ENCODE measurements around the gene SYNJ2.

SYNJ2 gene

DNA sequence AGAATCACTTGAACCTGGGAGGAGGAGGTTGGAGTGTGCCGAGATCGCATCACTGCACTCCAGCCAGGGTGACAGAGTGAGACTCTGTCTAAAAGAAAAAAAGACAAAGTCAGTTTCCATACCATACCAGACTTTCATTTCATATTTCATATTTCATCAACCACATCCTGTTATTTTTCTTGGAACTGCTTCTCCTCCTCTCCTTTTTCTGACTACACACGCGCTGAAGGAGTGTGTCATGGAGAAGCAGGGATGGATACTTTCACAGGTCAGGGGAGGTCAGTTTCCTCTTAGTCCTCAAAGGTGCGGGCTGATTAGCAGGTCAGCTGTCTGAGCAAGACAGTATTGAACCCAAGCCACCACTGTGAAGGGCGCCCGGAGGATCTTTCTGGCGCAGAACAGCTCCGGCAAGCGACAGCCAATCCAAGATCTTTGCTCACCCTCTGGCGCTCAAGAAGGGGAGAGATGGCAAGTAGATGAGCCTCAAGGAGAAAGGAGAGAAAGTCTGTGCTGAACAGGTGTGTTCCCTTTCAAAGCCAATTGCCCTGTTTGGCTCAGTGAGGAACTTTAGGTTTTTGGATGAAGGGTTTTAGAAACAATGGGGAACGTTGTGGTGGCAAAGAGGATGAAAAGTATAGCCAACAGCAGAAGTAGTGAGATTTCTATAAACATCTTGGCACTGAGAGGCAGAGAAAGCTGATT is 18.9 kb upstream of the SYNJ2 start:
- Histone ChIP-seq H3K14ac (ENCODE audit: low read length) (no peak overlapping the region), H3K79me1 (ENCODE audit: low read depth, low read length) (no peaks in the 10 kb centered on the region), H2BK120ac (ENCODE audit: low read depth, low read length) (no peak overlapping the region), H2BK5ac (ENCODE audit: low read length) (no peak overlapping the region), H3K27me3 (ENCODE audit: control insufficient read depth in 3 of 3, insufficient read depth in 3 of 3, low read depth in 1 of 3, low read length in 3 of 3) (no peaks in the 10 kb centered on the region), H3K4me2 (ENCODE audit: insufficient read depth, low read length, poor library complexity, severe bottlenecking) (no peak overlapping the region), H2AK5ac (ENCODE audit: low read depth, low read length) (no peak overlapping the region), H3K18ac (ENCODE audit: low read length) (no peak overlapping the region), H3K9ac (ENCODE audit: low read depth, low read length, poor library complexity) (no peak overlapping the region), H3K4me1 (ENCODE audit: control insufficient read depth in 2 of 2, insufficient read depth in 1 of 2, low read depth in 1 of 2, low read length in 2 of 2) (no peaks in the 10 kb centered on the region), H3K9me3 (replicated peaks in 1 of 2; ENCODE audit: control insufficient read depth in 2 of 2, insufficient read depth in 1 of 2, low read depth in 1 of 2, low read length in 2 of 2) (peaks cover 2 to 9% of the 10 kb centered on the region in 2 donors), H3K23ac (ENCODE audit: low read depth, low read length, poor library complexity) (no peak overlapping the region), H3K4me3 (ENCODE audit: low read length in 2 of 2) (no peak overlapping the region), H3K27ac (replicated peaks; ENCODE audit: low read length) (no peak overlapping the region), H2BK12ac (ENCODE audit: low read length) (no peak overlapping the region), H3K4ac (ENCODE audit: low read length) (no peak overlapping the region), H4K8ac (ENCODE audit: low read depth, low read length) (no peak overlapping the region), H2AFZ (ENCODE audit: low read length) (no peak overlapping the region), H3K36me3 (replicated peaks in 1 of 2; ENCODE audit: control insufficient read depth in 2 of 2, insufficient read depth in 2 of 2, low read length in 2 of 2) (no peaks in the 10 kb centered on the region), H4K91ac (ENCODE audit: low read depth, low read length, poor library complexity) (no peak overlapping the region), H2BK15ac (ENCODE audit: low read length) (no peak overlapping the region)
- no CpG with 5 or more reads among the region's 12 CpGs for WGBS, 2 donors (ENCODE audit: extremely low coverage in 2 of 2, insufficient read length in 2 of 2, insufficient replicate concordance in 1 of 2)
- DNase-seq (ENCODE audit: low spot score) = no peak

DNA sequence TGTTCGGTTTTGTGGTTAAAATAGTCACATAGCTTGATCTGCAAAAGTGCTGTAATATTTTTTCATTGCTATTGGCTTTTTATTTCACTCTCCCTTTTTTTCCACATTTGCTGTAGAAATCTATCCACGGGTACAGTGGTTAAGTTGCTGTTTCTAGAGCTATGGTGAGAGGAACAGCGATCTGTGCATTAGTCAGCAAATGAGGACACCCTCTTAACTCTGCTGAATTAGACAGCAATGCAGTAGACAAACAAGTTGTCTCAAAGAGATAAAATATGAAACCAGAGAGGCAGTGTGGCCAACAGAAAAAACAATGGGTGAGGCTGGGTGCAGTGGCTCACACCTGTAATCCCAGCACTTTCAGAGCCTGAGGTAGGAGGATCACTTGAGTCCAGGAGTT is 17.6 kb upstream of the SYNJ2 start:
- no peak overlapping the region for H4K8ac ChIP-seq (ENCODE audit: low read depth, low read length)
- no peak overlapping the region for H2AK5ac ChIP-seq (ENCODE audit: low read depth, low read length)

DNA sequence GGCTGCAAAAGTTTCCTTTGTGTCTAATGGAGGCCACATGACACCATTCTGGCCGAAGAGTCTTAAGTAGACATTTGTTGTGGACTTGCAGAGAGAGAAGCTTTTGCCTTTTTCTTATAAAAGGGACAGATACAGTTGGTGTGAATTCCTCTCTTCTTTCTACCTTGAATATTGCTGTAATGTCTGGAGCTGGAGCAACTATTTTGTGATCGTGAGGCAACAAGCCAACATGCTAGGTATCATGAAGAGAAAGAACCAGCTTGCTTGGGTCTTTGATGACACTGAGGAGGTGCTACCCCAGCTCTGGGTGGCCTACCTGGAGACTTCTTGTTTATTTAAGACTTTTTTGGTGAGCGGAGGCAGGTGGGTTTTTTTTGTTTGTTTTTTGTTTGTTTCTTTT is 16.3 kb upstream of the SYNJ2 start:
- Histone ChIP-seq H3K27ac (replicated peaks; ENCODE audit: low read length) (no peak overlapping the region), H3K4ac (ENCODE audit: low read length) (no peak overlapping the region), H3K4me1 (ENCODE audit: control insufficient read depth in 2 of 2, insufficient read depth in 1 of 2, low read depth in 1 of 2, low read length in 2 of 2) (no peaks in the 10 kb centered on the region), H2BK15ac (ENCODE audit: low read length) (no peak overlapping the region), H2BK120ac (ENCODE audit: low read depth, low read length) (no peak overlapping the region), H3K27me3 (ENCODE audit: control insufficient read depth in 3 of 3, insufficient read depth in 3 of 3, low read depth in 1 of 3, low read length in 3 of 3) (no peaks in the 10 kb centered on the region), H2BK5ac (ENCODE audit: low read length) (no peak overlapping the region), H3K14ac (ENCODE audit: low read length) (no peak overlapping the region), H4K91ac (ENCODE audit: low read depth, low read length, poor library complexity) (no peak overlapping the region), H4K8ac (ENCODE audit: low read depth, low read length) (no peak overlapping the region), H2AK5ac (ENCODE audit: low read depth, low read length) (no peak overlapping the region), H3K9ac (ENCODE audit: low read depth, low read length, poor library complexity) (no peak overlapping the region), H2BK12ac (ENCODE audit: low read length) (no peak overlapping the region), H3K36me3 (replicated peaks in 1 of 2; ENCODE audit: control insufficient read depth in 2 of 2, insufficient read depth in 2 of 2, low read length in 2 of 2) (no peaks in the 10 kb centered on the region), H3K79me1 (ENCODE audit: low read depth, low read length) (no peaks in the 10 kb centered on the region), H3K18ac (ENCODE audit: low read length) (no peak overlapping the region), H3K4me2 (ENCODE audit: insufficient read depth, low read length, poor library complexity, severe bottlenecking) (no peak overlapping the region), H3K23ac (ENCODE audit: low read depth, low read length, poor library complexity) (no peak overlapping the region), H3K9me3 (replicated peaks in 1 of 2; ENCODE audit: control insufficient read depth in 2 of 2, insufficient read depth in 1 of 2, low read depth in 1 of 2, low read length in 2 of 2) (peaks cover 0 to 2% of the 10 kb centered on the region in 2 donors), H2AFZ (ENCODE audit: low read length) (no peak overlapping the region), H3K4me3 (ENCODE audit: low read length in 2 of 2) (no peak overlapping the region)
- no peak for DNase-seq (ENCODE audit: low spot score)
- no CpG with 5 or more reads among the region's 3 CpGs for WGBS, 2 donors (ENCODE audit: extremely low coverage in 2 of 2, insufficient read length in 2 of 2, insufficient replicate concordance in 1 of 2)

More for the DNA sequence above, 17.6 kb upstream of the SYNJ2 start:
- H3K4me2 ChIP-seq (ENCODE audit: insufficient read depth, low read length, poor library complexity, severe bottlenecking) = no peak overlapping the region
- H2BK12ac ChIP-seq (ENCODE audit: low read length) = no peak overlapping the region
- DNase-seq (ENCODE audit: low spot score) = no peak
- peaks cover 1 to 2% of the 10 kb centered on the region in 2 donors for H3K9me3 ChIP-seq (replicated peaks in 1 of 2; ENCODE audit: control insufficient read depth in 2 of 2, insufficient read depth in 1 of 2, low read depth in 1 of 2, low read length in 2 of 2)
- H2BK15ac ChIP-seq (ENCODE audit: low read length) = no peak overlapping the region
- H3K27me3 ChIP-seq (ENCODE audit: control insufficient read depth in 3 of 3, insufficient read depth in 3 of 3, low read depth in 1 of 3, low read length in 3 of 3) = no peaks in the 10 kb centered on the region
- H2AFZ ChIP-seq (ENCODE audit: low read length) = no peak overlapping the region
- no peak overlapping the region for H3K4me3 ChIP-seq (ENCODE audit: low read length in 2 of 2)
- no peak overlapping the region for H3K14ac ChIP-seq (ENCODE audit: low read length)
- H3K36me3 ChIP-seq (replicated peaks in 1 of 2; ENCODE audit: control insufficient read depth in 2 of 2, insufficient read depth in 2 of 2, low read length in 2 of 2) = no peaks in the 10 kb centered on the region
- no peak overlapping the region for H3K27ac ChIP-seq (replicated peaks; ENCODE audit: low read length)
- no peak overlapping the region for H4K91ac ChIP-seq (ENCODE audit: low read depth, low read length, poor library complexity)
- H3K79me1 ChIP-seq (ENCODE audit: low read depth, low read length) = no peaks in the 10 kb centered on the region
- no peaks in the 10 kb centered on the region for H3K4me1 ChIP-seq (ENCODE audit: control insufficient read depth in 2 of 2, insufficient read depth in 1 of 2, low read depth in 1 of 2, low read length in 2 of 2)
- WGBS, 2 donors (ENCODE audit: extremely low coverage in 2 of 2, insufficient read length in 2 of 2, insufficient replicate concordance in 1 of 2) = no CpG with 5 or more reads among the region's 3 CpGs
- no peak overlapping the region for H3K18ac ChIP-seq (ENCODE audit: low read length)
- no peak overlapping the region for H3K9ac ChIP-seq (ENCODE audit: low read depth, low read length, poor library complexity)
- H3K4ac ChIP-seq (ENCODE audit: low read length) = no peak overlapping the region
- H2BK120ac ChIP-seq (ENCODE audit: low read depth, low read length) = no peak overlapping the region
- H2BK5ac ChIP-seq (ENCODE audit: low read length) = no peak overlapping the region
- H3K23ac ChIP-seq (ENCODE audit: low read depth, low read length, poor library complexity) = no peak overlapping the region

- H3K4ac ChIP-seq (ENCODE audit: low read length) = no peak overlapping the region
- H3K4me2 ChIP-seq (ENCODE audit: insufficient read depth, low read length, poor library complexity, severe bottlenecking) = no peak overlapping the region
- no peak overlapping the region for H2BK120ac ChIP-seq (ENCODE audit: low read depth, low read length)
- H2BK12ac ChIP-seq (ENCODE audit: low read length) = no peak overlapping the region
- no peak overlapping the region for H3K18ac ChIP-seq (ENCODE audit: low read length)
- H4K91ac ChIP-seq (ENCODE audit: low read depth, low read length, poor library complexity) = no peak overlapping the region
- no CpG with 5 or more reads among the region's 8 CpGs for WGBS, 2 donors (ENCODE audit: extremely low coverage in 2 of 2, insufficient read length in 2 of 2, insufficient replicate concordance in 1 of 2)
- H3K9ac ChIP-seq (ENCODE audit: low read depth, low read length, poor library complexity) = no peak overlapping the region
- H2AFZ ChIP-seq (ENCODE audit: low read length) = peak overlapping the region; percentile 50
- H2BK15ac ChIP-seq (ENCODE audit: low read length) = no peak overlapping the region
- DNase-seq (ENCODE audit: low spot score) = no peak
- H3K23ac ChIP-seq (ENCODE audit: low read depth, low read length, poor library complexity) = no peak overlapping the region
- no peak overlapping the region for H3K27ac ChIP-seq (replicated peaks; ENCODE audit: low read length)
- H4K8ac ChIP-seq (ENCODE audit: low read depth, low read length) = no peak overlapping the region
- no peak overlapping the region for H3K4me3 ChIP-seq (ENCODE audit: low read length in 2 of 2)
- peaks cover 0 to 2% of the 10 kb centered on the region in 2 donors for H3K9me3 ChIP-seq (replicated peaks in 1 of 2; ENCODE audit: control insufficient read depth in 2 of 2, insufficient read depth in 1 of 2, low read depth in 1 of 2, low read length in 2 of 2)
- H3K27me3 ChIP-seq (ENCODE audit: control insufficient read depth in 3 of 3, insufficient read depth in 3 of 3, low read depth in 1 of 3, low read length in 3 of 3) = no peaks in the 10 kb centered on the region
- H2AK5ac ChIP-seq (ENCODE audit: low read depth, low read length) = no peak overlapping the region
- no peak overlapping the region for H3K14ac ChIP-seq (ENCODE audit: low read length)
- H3K4me1 ChIP-seq (ENCODE audit: control insufficient read depth in 2 of 2, insufficient read depth in 1 of 2, low read depth in 1 of 2, low read length in 2 of 2) = no peaks in the 10 kb centered on the region
- H3K36me3 ChIP-seq (replicated peaks in 1 of 2; ENCODE audit: control insufficient read depth in 2 of 2, insufficient read depth in 2 of 2, low read length in 2 of 2) = no peaks in the 10 kb centered on the region
- H2BK5ac ChIP-seq (ENCODE audit: low read length) = no peak overlapping the region
- no peaks in the 10 kb centered on the region for H3K79me1 ChIP-seq (ENCODE audit: low read depth, low read length)
These were observed 15.1 kb upstream of the SYNJ2 start for GRCh38 chr6:157966589-157966977.
